ENCODE data around the gene PLA2G2F. TPM values are rescaled to one million over a fixed set of nuclear protein-coding genes. Genes with fewer than 3 reads are reported as not detected.
"Not testable (repeated sequence)": the region's sequence is repeated elsewhere in the genome, so short reads cannot be mapped to it uniquely, and the experiment has no call there.

Gene PLA2G2F
- total RNA-seq, 1 donor from 2014 or later, result not detected

- no peak for TF ChIP-seq CTCF (IDR thresholded peaks at IDR 0.05)
- no peaks in the 10 kb centered on the region for H3K36me3 ChIP-seq
- no peak overlapping the region for H3K27ac ChIP-seq
- no peaks in the 10 kb centered on the region for H3K9me3 ChIP-seq
- no peaks in the 10 kb centered on the region for H3K27me3 ChIP-seq
- H3K4me3 ChIP-seq, result no peak overlapping the region
- intact Hi-C loops (cut with DNase I), result no loop called here
- no peak for DNase-seq (ENCODE audit: low spot score in 2 of 2)
- H3K4me1 ChIP-seq, result no peaks in the 10 kb centered on the region
These were observed 15.2 kb upstream of the PLA2G2F start for GRCh38 chr1:20123722-20124455.

GRCh38 chr1:20124456-20125057 is 14.6 kb upstream of the PLA2G2F start:
- no peak overlapping the region for H3K4me3 ChIP-seq
- no peak for TF ChIP-seq CTCF (IDR thresholded peaks at IDR 0.05)
- H3K36me3 ChIP-seq, result no peaks in the 10 kb centered on the region
- H3K4me1 ChIP-seq, result no peaks in the 10 kb centered on the region
- H3K9me3 ChIP-seq, result no peaks in the 10 kb centered on the region
- intact Hi-C loops (cut with DNase I), result no loop called here
- no peak for DNase-seq (ENCODE audit: low spot score in 2 of 2)
- no peak overlapping the region for H3K27ac ChIP-seq
- no peaks in the 10 kb centered on the region for H3K27me3 ChIP-seq

GRCh38 chr1:20125100-20125499 is 14.0 kb upstream of the PLA2G2F start:
- H3K36me3 ChIP-seq, result no peaks in the 10 kb centered on the region
- intact Hi-C loops (cut with DNase I), result no loop called here
- H3K4me3 ChIP-seq, result no peak overlapping the region
- no peak overlapping the region for H3K27ac ChIP-seq
- H3K27me3 ChIP-seq, result no peaks in the 10 kb centered on the region
- H3K9me3 ChIP-seq, result no peaks in the 10 kb centered on the region
- DNase-seq (ENCODE audit: low spot score in 2 of 2), result no peak
- no peak for TF ChIP-seq CTCF (IDR thresholded peaks at IDR 0.05)
- no peaks in the 10 kb centered on the region for H3K4me1 ChIP-seq

GRCh38 chr1:20126041-20126805 is 12.9 kb upstream of the PLA2G2F start:
- H3K4me1 ChIP-seq, result no peaks in the 10 kb centered on the region
- TF ChIP-seq CTCF (IDR thresholded peaks at IDR 0.05), result no peak
- H3K9me3 ChIP-seq, result no peaks in the 10 kb centered on the region
- H3K27me3 ChIP-seq, result no peaks in the 10 kb centered on the region
- H3K27ac ChIP-seq, result no peak overlapping the region
- DNase-seq (ENCODE audit: low spot score in 2 of 2), result no peak
- intact Hi-C loops (cut with DNase I), result no loop called here
- no peak overlapping the region for H3K4me3 ChIP-seq
- no peaks in the 10 kb centered on the region for H3K36me3 ChIP-seq

- Histone ChIP-seq H3K9me3 (no peaks in the 10 kb centered on the region), H3K36me3 (no peaks in the 10 kb centered on the region), H3K4me3 (no peak overlapping the region), H3K27me3 (no peaks in the 10 kb centered on the region), H3K4me1 (no peaks in the 10 kb centered on the region), H3K27ac (no peak overlapping the region)
- intact Hi-C loops (cut with DNase I), result no loop called here
- no peak for TF ChIP-seq CTCF (IDR thresholded peaks at IDR 0.05)
- no peak for DNase-seq (ENCODE audit: low spot score in 2 of 2)
These were observed 12.2 kb upstream of the PLA2G2F start for GRCh38 chr1:20126806-20127440.

- H3K4me3 ChIP-seq; intact Hi-C loops (cut with DNase I); H3K36me3 ChIP-seq; H3K9me3 ChIP-seq; H3K4me1 ChIP-seq; H3K27ac ChIP-seq; H3K27me3 ChIP-seq; DNase-seq (ENCODE audit: low spot score in 2 of 2): not testable (repeated sequence)
These were observed 8.6 kb upstream of the PLA2G2F start for GRCh38 chr1:20130518-20130917.
